ENCODE results near the gene FBXW12.

The FBXW12 gene

DNA sequence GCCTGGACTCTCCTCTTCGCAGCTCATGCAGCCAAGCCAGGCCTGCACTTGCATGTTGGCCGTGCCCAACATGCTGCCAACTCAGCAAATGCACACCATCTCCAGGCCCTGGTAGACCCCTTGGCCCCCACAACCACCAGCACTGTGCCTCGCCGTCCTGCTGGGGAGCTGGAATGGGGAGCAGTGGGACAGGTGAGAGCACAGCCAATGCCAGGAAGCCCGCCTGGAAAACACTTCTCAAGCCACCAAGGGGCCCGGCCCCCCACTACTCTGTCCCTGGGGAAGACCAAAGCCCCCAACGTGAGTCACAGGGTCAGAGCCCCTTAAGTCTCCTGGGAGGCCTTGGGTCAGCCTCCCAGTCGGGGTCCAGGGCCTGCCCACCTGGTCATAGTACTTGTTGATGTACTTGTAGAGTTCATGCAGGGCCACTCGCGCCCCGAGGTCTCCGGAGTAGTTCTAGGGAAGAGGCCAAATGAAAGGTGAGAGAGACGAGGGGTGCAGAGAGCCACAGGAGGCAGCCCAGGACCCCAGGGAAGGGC, 33.4 kb downstream of the FBXW12 start:
- Histone ChIP-seq H3K4me3 (ENCODE audit: low read length) (no peak overlapping the region), H3K27ac (ENCODE audit: low read depth, low read length) (no peak overlapping the region), H3K4me1 (ENCODE audit: control insufficient read depth, insufficient read depth, low read length) (peaks cover 15% of the 10 kb centered on the region), H3K36me3 (ENCODE audit: control insufficient read depth, insufficient read depth, low read length) (peaks cover 17% of the 10 kb centered on the region), H3K27me3 (ENCODE audit: control insufficient read depth, insufficient read depth, low read length) (no peaks in the 10 kb centered on the region), H3K9ac (ENCODE audit: low read length) (no peak overlapping the region)

DNA sequence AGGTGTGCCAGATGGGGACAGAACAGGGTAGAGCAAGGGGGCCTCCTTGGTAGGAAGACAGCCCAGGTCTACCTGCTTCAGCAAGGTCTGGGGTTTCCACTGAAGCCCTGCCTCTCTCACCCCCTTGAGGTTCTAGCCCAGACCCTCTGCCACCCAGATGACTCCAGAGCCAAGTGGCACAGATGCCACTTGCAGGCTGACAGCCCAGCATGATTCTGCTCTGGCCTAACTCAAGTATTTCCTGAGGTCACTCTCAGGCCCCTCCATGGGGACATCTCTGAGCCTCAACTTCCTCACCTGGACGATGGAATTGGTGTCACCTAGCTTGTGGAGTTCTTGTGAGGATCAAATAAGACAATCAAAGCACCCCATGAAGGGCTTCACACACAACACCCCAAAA, 34.0 kb downstream of the FBXW12 start:
- Histone ChIP-seq H3K27ac (ENCODE audit: low read depth, low read length) (no peak overlapping the region), H3K36me3 (ENCODE audit: control insufficient read depth, insufficient read depth, low read length) (peaks cover 23% of the 10 kb centered on the region), H3K4me3 (ENCODE audit: low read length) (no peak overlapping the region)

DNA sequence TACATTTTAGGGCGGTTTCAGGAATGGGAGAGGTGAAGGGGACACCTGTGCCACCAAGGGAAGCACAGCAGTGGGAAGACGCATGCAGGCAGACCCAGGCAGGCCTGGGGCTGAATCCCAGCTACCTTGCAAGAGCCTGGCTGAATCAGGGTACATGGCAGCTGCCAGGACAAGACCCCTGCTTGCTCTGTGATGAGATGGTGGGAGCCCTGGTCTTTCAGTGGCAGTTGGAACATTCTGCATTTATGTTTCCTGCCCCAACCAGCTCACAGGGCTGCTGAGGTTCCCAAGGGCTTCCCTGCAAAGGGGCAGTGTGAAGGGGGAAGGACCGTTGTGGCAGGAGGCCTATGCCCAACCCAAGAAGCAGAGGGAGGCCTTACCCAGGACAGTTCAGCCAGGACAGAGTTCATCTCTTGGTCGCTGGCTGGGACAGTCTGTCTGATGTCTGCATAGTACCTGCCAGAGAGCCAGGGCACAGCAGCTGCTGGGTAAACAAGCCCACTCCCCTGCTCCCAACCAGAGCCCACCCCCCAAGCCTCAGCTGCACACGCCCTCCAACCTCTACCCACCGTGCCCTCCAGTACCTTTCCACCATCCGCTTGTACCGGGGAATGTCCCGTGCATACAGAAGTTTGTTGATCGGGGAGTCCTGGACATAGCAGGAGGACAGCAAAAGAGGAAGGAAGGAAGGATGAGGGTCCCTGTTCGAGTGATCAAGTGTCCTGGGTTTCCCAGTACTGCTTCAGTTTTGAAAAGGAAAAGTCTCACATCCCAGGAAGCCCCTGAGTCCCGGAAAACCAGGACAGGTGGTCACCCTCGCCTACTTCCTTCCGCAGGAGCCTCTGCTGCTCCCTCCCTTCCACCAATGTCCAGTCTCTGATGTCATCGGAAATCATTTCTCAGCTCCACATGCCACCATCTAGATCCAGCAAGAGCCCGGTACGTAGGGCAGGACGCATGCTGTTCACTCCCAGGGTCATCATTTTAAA, 34.7 kb downstream of the FBXW12 start:
- peaks cover 11% of the 10 kb centered on the region for H3K4me1 ChIP-seq (ENCODE audit: control insufficient read depth, insufficient read depth, low read length)
- peaks cover 28% of the 10 kb centered on the region for H3K36me3 ChIP-seq (ENCODE audit: control insufficient read depth, insufficient read depth, low read length)
- no peaks in the 10 kb centered on the region for H3K27me3 ChIP-seq (ENCODE audit: control insufficient read depth, insufficient read depth, low read length)
- no peak overlapping the region for H3K27ac ChIP-seq (ENCODE audit: low read depth, low read length)
- H3K9ac ChIP-seq (ENCODE audit: low read length), result no peak overlapping the region
- H3K4me3 ChIP-seq (ENCODE audit: low read length), result no peak overlapping the region

More for the DNA sequence above, 34.0 kb downstream of the FBXW12 start:
- no peaks in the 10 kb centered on the region for H3K27me3 ChIP-seq (ENCODE audit: control insufficient read depth, insufficient read depth, low read length)
- H3K9ac ChIP-seq (ENCODE audit: low read length), result no peak overlapping the region
- peaks cover 15% of the 10 kb centered on the region for H3K4me1 ChIP-seq (ENCODE audit: control insufficient read depth, insufficient read depth, low read length)

DNA sequence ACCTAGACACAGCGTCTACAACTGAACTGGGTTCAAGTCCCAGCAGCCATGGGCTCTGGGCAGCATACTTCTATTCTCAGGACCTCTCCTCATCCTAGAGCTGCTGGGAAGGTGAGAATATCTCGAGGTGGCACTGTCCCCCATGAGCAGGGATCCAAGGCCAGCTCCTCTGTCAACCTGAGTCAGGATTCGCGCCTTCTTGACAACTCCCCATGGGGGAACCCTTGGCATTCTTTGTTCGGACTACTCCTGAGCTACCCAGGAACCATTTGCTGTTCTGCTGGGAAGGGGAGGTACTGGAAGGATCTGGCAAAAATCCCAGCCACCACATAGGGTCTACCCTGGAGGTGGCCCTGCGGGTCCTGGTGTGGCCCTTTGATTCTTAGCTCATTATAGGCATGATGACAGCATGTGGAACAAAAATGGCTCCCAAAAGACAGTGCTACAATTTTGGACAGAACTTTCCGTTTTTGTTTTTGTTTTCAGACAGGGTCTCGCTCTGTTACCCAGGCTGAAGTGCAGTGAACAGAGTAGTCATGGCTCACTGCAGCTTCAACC, 35.6 kb downstream of the FBXW12 start:
- H3K9ac ChIP-seq (ENCODE audit: low read length), result no peak overlapping the region
- no peak overlapping the region for H3K27ac ChIP-seq (ENCODE audit: low read depth, low read length)
- H3K27me3 ChIP-seq (ENCODE audit: control insufficient read depth, insufficient read depth, low read length), result no peaks in the 10 kb centered on the region
- H3K4me3 ChIP-seq (ENCODE audit: low read length), result no peak overlapping the region
- H3K4me1 ChIP-seq (ENCODE audit: control insufficient read depth, insufficient read depth, low read length), result peaks cover 4% of the 10 kb centered on the region
- peaks cover 32% of the 10 kb centered on the region for H3K36me3 ChIP-seq (ENCODE audit: control insufficient read depth, insufficient read depth, low read length)

DNA sequence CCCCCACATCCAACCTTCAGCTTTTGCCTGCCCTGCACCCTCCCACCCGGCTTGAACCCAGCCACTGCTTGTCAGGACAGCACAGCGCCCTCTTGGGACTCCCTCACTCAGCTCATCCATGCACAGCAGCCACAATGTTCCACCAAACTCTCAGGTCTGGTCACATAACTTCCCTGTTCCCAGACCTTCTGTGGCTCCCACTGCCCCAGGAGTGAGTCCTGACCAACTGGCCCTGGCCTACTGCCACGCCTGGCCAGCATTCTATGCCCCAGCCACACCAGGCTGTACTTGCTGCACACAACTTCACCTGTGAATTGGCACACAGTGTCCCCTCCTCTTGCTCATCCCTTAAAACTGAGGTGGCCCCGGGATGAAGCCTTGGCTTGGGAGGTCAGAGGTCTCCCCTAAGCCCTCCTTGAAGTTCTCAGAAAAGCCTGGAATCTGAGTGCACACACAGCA, 36.8 kb downstream of the FBXW12 start:
- no peak overlapping the region for H3K4me3 ChIP-seq (ENCODE audit: low read length)
- H3K27ac ChIP-seq (ENCODE audit: low read depth, low read length), result no peak overlapping the region
- H3K27me3 ChIP-seq (ENCODE audit: control insufficient read depth, insufficient read depth, low read length), result no peaks in the 10 kb centered on the region
- no peaks in the 10 kb centered on the region for H3K4me1 ChIP-seq (ENCODE audit: control insufficient read depth, insufficient read depth, low read length)
- H3K36me3 ChIP-seq (ENCODE audit: control insufficient read depth, insufficient read depth, low read length), result peaks cover 41% of the 10 kb centered on the region
- H3K9ac ChIP-seq (ENCODE audit: low read length), result no peak overlapping the region

DNA sequence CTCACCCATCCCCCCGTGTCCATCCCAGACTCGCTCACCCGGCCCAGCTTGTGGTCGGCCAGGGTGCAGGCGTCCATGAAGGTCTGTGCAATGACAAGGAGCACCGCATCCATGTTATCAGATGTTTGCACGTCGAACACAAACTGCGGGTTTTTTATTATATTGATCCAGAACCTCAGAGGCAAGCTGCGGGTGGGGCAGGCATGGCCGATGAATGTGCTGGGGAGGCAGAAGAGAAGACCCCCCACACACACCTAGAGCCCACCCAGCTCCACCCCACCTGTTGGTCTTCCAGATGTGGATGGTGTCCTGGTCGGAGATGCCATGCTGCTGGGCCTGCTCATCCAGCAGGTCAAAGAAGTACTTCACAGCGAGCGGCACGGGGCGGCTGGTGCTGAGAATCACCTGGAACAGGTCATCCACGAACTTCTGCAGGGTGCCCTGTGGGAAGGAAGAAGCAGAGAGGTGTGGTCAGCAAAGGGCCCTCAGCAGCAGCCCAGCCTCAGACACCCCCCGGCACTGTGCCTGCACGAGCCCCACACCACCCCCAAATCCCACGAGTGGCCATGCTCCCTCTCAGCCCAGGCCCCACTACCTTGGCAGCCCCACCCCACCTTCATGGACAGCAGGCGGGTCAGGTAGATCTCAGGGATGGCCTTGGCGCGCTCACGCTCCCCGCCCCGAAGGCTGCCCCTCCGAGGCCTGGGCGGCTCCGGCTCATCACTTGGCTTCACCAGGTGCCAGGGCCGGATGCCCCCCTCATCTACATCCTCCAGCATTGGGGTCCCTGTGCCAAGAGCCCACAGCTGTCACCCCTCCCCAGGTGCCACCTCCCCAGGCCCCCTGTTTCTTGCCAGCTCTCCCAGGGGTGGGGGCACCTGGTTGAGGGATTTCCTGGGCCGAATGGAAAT, 37.5 kb downstream of the FBXW12 start:
- Histone ChIP-seq H3K27ac (ENCODE audit: low read depth, low read length) (no peak overlapping the region), H3K9ac (ENCODE audit: low read length) (no peak overlapping the region), H3K27me3 (ENCODE audit: control insufficient read depth, insufficient read depth, low read length) (no peaks in the 10 kb centered on the region), H3K4me3 (ENCODE audit: low read length) (no peak overlapping the region), H3K4me1 (ENCODE audit: control insufficient read depth, insufficient read depth, low read length) (no peaks in the 10 kb centered on the region), H3K36me3 (ENCODE audit: control insufficient read depth, insufficient read depth, low read length) (peaks cover 44% of the 10 kb centered on the region)

DNA sequence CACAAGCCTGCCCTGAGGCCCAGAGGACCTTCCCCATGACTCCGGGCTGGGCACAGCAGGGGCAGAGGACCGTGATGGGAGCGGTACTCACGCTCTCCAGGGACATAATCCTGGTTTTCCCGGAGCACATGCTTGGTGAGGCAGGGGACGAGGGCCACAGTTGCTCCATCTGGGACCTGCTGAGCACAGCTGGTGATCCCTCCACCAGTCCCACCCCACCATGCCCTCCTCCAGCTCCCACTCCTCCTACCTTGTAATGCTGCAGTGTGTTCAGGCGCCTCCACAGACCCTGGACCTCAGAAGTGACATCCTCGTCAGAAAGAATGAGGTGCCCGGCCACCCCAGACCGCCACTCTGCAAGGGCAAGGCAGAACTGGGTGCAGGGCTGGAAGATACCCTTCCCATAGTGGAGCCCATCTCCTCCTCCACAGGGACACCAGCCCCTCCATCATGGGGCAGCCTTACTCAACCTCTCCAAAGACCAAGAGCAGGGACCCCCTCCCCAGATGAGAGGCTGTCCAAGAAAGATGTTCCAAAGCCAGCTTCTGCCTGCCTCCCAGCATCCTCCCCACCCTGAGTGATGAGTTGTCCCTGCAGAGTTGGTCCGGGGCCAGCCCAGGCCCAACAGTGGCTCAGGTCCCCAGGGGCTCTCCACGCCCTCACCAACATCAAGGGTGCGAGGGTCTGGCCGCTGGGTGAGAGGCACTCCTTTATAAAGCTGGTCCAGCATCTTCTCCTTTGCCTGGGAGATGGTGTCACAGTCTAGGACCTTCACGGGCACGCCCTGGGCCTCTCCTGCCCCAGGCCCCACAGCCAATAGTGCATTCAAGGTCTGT, 38.4 kb downstream of the FBXW12 start:
- Histone ChIP-seq H3K36me3 (ENCODE audit: control insufficient read depth, insufficient read depth, low read length) (peaks cover 42% of the 10 kb centered on the region), H3K27ac (ENCODE audit: low read depth, low read length) (no peak overlapping the region)

DNA sequence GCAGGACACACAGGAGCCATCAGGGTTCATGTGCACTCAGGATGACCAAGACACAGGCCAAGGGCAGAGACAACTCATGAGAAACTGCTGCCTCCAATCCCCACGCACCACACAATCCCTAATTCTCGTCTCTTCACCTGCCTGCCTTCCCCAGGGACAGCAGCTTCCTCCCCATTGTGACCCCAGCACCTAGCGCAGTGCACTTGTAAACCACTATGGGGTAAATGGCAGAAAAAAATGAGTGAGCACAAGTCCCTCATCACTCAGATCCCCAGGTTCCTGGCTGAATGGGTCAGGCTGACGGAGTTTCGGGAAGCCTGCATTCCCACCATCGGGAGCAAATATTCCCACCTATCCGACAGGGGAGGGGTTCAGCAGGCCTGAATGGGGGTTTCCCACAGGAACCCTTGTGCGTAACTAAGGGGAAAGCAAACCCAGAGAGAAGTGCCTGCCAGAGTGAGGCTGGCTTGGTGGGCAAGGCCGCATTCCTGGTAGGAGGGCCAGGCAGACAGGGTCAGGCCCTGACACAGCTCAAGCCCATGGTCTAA, 39.1 kb downstream of the FBXW12 start:
- H3K9ac ChIP-seq (ENCODE audit: low read length), result no peak overlapping the region
- H3K4me1 ChIP-seq (ENCODE audit: control insufficient read depth, insufficient read depth, low read length), result no peaks in the 10 kb centered on the region
- H3K27ac ChIP-seq (ENCODE audit: low read depth, low read length), result no peak overlapping the region
- H3K36me3 ChIP-seq (ENCODE audit: control insufficient read depth, insufficient read depth, low read length), result peaks cover 42% of the 10 kb centered on the region
- no peaks in the 10 kb centered on the region for H3K27me3 ChIP-seq (ENCODE audit: control insufficient read depth, insufficient read depth, low read length)
- H3K4me3 ChIP-seq (ENCODE audit: low read length), result no peak overlapping the region

More for the DNA sequence above, 38.4 kb downstream of the FBXW12 start:
- H3K27me3 ChIP-seq (ENCODE audit: control insufficient read depth, insufficient read depth, low read length), result no peaks in the 10 kb centered on the region
- H3K4me3 ChIP-seq (ENCODE audit: low read length), result no peak overlapping the region
- no peak overlapping the region for H3K9ac ChIP-seq (ENCODE audit: low read length)
- no peaks in the 10 kb centered on the region for H3K4me1 ChIP-seq (ENCODE audit: control insufficient read depth, insufficient read depth, low read length)

DNA sequence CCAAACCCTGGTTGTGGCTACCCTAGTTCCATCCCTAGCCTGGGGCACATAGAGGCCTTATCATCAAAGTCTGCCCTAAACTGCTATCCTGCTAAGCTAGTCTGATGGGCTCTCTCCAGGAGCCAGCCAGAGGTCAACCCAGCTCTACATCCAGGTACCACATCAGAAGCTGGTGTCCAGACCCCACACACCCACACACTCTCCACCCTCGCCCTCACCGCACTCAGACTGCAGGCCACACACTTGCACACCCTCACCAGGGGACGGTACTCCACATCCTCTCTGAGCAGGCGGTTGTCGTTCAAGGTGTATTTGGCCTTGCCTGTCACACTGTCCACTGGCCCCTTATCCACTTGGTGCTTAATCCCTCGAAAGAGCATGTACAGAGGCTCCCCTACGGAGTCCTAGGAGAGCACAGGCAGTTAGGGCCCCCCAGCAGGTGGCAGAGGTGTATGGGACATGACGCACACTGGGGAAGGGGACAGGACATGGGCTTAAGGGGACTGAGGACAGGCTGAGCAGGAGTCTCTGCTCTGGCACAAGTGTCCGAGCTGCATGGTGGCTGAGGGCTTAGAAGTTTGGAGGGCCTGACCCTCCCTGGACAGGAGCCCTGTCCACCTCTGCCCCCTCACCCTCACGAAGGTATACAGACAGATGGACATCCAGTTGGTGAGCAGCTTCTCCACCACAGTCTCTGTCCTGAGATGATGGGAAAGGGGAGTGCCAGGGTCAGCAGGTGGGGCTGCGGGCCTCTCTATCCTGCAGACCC, 39.8 kb downstream of the FBXW12 start:
- Histone ChIP-seq H3K27ac (ENCODE audit: low read depth, low read length) (no peak overlapping the region), H3K4me1 (ENCODE audit: control insufficient read depth, insufficient read depth, low read length) (no peaks in the 10 kb centered on the region), H3K27me3 (ENCODE audit: control insufficient read depth, insufficient read depth, low read length) (no peaks in the 10 kb centered on the region), H3K9ac (ENCODE audit: low read length) (no peak overlapping the region), H3K36me3 (ENCODE audit: control insufficient read depth, insufficient read depth, low read length) (peaks cover 43% of the 10 kb centered on the region), H3K4me3 (ENCODE audit: low read length) (no peak overlapping the region)

DNA sequence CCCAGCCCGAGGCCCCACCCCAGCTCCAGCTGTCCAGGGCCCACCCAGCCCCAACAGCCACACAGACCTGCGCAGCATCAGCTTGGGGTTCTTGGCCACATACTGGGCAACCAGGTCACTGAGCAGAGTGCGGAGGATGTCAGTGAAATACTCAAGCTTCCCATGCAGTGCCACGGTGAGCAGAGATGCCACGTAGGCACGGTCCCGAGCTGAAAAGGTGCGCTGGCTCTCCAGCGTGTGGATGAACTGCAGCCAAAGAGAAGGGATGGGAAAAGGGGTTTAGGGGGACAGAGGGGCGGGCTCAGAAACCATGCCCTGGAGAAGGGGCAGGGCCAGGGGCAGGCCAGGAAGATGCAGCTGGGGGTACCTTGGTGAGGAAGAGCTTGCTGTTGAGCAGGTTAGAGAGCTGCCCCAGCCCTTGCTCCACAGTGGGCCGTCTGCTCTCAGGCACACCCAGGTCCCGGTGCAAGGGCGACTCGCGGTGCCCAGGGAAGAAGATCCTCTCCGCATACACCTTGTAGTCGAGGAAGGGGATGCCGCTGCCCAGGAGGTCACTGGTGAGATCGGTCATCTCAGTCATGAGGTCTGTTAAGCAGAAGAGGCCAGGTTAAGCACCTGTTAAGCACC, 40.5 kb downstream of the FBXW12 start:
- H3K4me1 ChIP-seq (ENCODE audit: control insufficient read depth, insufficient read depth, low read length), result no peaks in the 10 kb centered on the region
- no peak overlapping the region for H3K4me3 ChIP-seq (ENCODE audit: low read length)
- no peaks in the 10 kb centered on the region for H3K27me3 ChIP-seq (ENCODE audit: control insufficient read depth, insufficient read depth, low read length)
- H3K9ac ChIP-seq (ENCODE audit: low read length), result no peak overlapping the region
- H3K27ac ChIP-seq (ENCODE audit: low read depth, low read length), result no peak overlapping the region
- peaks cover 50% of the 10 kb centered on the region for H3K36me3 ChIP-seq (ENCODE audit: control insufficient read depth, insufficient read depth, low read length)
